H1 (cell line): Measurements from ENCODE around the gene RASGRP4. TPM values are rescaled to one million over a fixed set of nuclear protein-coding genes. Genes with fewer than 3 reads are reported as not detected.

ENCODE experiments used
- RNF2 ChIP-seq: fragments of 200-900, 300-1000 bp; sonication (generic); IDR thresholded peaks from 2 replicates; pipeline ENCODE4 v1.7.1; 2016; ENCODE audit warnings: borderline replicate concordance, low read depth, mild to moderate bottlenecking, antibody characterized with exemption, low read length; ENCODE audit not compliant: poor library complexity, severe bottlenecking; ENCODE audit errors: missing control alignments
- RXRA ChIP-seq: IDR thresholded peaks from 2 replicates; pipeline ENCODE4 v1.6.1; 2011; ENCODE audit warnings: low read depth, mild to moderate bottlenecking, low read length, moderate library complexity; ENCODE audit not compliant: insufficient read depth
- SUZ12 ChIP-seq: fragments of 200-600 bp; sonication (generic); IDR thresholded peaks from 2 replicates; pipeline ENCODE4 v1.6.1; 2012; ENCODE audit warnings: mild to moderate bottlenecking, inconsistent platforms, low read length, moderate library complexity, mixed read lengths
- polyA plus RNA-seq, 7 experiments: library from polyadenylated mRNA; depleted of rRNA in 3 of 7; stranded (reverse) in 5 of 7; unstranded in 2 of 7; fragments of >200 nt in 5 of 7; fragments of 200-250 nt in 2 of 7; gene quantifications; 1 replicate in 5 of 7; 2 replicates in 1 of 7; 4 replicates in 1 of 7; pipeline versions ENCODE4 v1.2.1 to v1.2.3, GENCODE V29; 2011 to 2013; ENCODE audit warnings: missing spikeins in 2 of 7, mixed read lengths in 2 of 7
- total RNA-seq: library from RNA; stranded (reverse); fragmentation: NEBNext Ultra II Directional; extraction: Animal tissue kit (Norgen Biotek cat#: 25700); gene quantifications from 2 replicates; pipeline ENCODE4 v1.2.1, GENCODE V29; 2021
- TF ChIP-seq, protein P1 (sequence below): IDR thresholded peaks from 2 replicates; pipeline ENCODE4 v1.6.1; 2011; ENCODE audit warnings: low read length, improper control_type of control experiment
- TF ChIP-seq, protein P2 (sequence below): IDR thresholded peaks from 2 replicates; pipeline ENCODE4 v1.6.1; 2012; ENCODE audit warnings: inconsistent platforms

The RASGRP4 gene
- total and polyA plus RNA-seq, 2 of the 8 experiments (the other 6 are each of a cell fraction or from before 2014, with no cell fraction given) = 1.9 to 3.1 TPM

DNA sequence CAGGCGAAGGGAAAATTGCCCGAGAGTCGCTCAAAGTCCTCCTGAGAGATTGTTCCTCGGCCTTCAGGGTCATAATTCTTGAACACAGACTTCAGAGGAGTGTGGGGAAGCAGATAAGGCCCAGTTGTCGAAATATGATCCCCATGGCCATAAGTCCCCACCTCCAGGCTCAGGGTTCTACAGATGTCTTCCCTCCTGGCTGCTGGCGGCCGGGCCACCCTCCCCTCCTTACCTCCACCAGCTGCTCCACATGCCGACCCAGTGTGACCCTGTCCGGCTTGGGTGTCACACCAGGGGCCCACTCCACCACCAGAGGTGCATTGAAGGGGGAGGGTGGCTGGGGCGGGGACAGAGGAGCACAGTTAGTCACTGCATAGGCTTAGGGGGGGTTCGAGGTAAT is 13.1 kb downstream of the RASGRP4 start (continued):
- TF ChIP-seq, protein P1, sequence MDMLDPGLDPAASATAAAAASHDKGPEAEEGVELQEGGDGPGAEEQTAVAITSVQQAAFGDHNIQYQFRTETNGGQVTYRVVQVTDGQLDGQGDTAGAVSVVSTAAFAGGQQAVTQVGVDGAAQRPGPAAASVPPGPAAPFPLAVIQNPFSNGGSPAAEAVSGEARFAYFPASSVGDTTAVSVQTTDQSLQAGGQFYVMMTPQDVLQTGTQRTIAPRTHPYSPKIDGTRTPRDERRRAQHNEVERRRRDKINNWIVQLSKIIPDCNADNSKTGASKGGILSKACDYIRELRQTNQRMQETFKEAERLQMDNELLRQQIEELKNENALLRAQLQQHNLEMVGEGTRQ = no peak
- no peak for TF ChIP-seq SUZ12
- no peak for TF ChIP-seq RNF2
- TF ChIP-seq RXRA = no peak
- TF ChIP-seq, protein P2, sequence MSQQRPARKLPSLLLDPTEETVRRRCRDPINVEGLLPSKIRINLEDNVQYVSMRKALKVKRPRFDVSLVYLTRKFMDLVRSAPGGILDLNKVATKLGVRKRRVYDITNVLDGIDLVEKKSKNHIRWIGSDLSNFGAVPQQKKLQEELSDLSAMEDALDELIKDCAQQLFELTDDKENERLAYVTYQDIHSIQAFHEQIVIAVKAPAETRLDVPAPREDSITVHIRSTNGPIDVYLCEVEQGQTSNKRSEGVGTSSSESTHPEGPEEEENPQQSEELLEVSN = no peak
